ENCODE data around the gene AIF1.

Gene AIF1

GRCh38 chr6:31617010-31617409, 2.0 kb downstream of the AIF1 start:
- no peak for DNase-seq (ENCODE audit: low read depth, low spot score)
- Histone ChIP-seq H3K36me3 (ENCODE audit: insufficient read depth, insufficient read length, low read length) (peaks cover 7% of the 10 kb centered on the region), H3K27me3 (ENCODE audit: insufficient read depth, insufficient read length) (no peaks in the 10 kb centered on the region), H3K9me3 (ENCODE audit: insufficient read depth, low read length) (no peaks in the 10 kb centered on the region), H3K4me3 (ENCODE audit: insufficient read length, low read depth) (no peak overlapping the region), H3K4me1 (ENCODE audit: insufficient read depth, insufficient read length) (no peaks in the 10 kb centered on the region), H3K9ac (ENCODE audit: insufficient read length, low read depth) (no peak overlapping the region)
- TF ChIP-seq ZNF274 (IDR thresholded peaks at IDR 0.05; ENCODE audit: low read depth, low read length) (no peak), SUZ12 (IDR thresholded peaks at IDR 0.05; ENCODE audit: extremely low read depth, insufficient read depth, insufficient read length) (no peak), YY1 (IDR thresholded peaks at IDR 0.05; ENCODE audit: insufficient read depth, insufficient read length) (no peak)

GRCh38 chr6:31619805-31620585, 5.0 kb downstream of the AIF1 start:
- TF ChIP-seq ZNF274 (IDR thresholded peaks at IDR 0.05; ENCODE audit: low read depth, low read length) = no peak
- TF ChIP-seq YY1 (IDR thresholded peaks at IDR 0.05; ENCODE audit: insufficient read depth, insufficient read length) = no peak
- no peak for TF ChIP-seq SUZ12 (IDR thresholded peaks at IDR 0.05; ENCODE audit: extremely low read depth, insufficient read depth, insufficient read length)
- Histone ChIP-seq H3K9me3 (ENCODE audit: insufficient read depth, low read length) (no peaks in the 10 kb centered on the region), H3K36me3 (ENCODE audit: insufficient read depth, insufficient read length, low read length) (peaks cover 36% of the 10 kb centered on the region), H3K9ac (ENCODE audit: insufficient read length, low read depth) (peak overlapping the region; percentile 91), H3K4me1 (ENCODE audit: insufficient read depth, insufficient read length) (peaks cover 3% of the 10 kb centered on the region), H3K4me3 (ENCODE audit: insufficient read length, low read depth) (peak overlapping the region; percentile 56), H3K27me3 (ENCODE audit: insufficient read depth, insufficient read length) (no peaks in the 10 kb centered on the region)
- DNase-seq (ENCODE audit: low read depth, low spot score) = peak; percentile 94

- no peak for TF ChIP-seq ZNF274 (IDR thresholded peaks at IDR 0.05; ENCODE audit: low read depth, low read length)
- TF ChIP-seq SUZ12 (IDR thresholded peaks at IDR 0.05; ENCODE audit: extremely low read depth, insufficient read depth, insufficient read length) = no peak
- peak; percentile 73 for TF ChIP-seq YY1 (IDR thresholded peaks at IDR 0.05; ENCODE audit: insufficient read depth, insufficient read length)
- peak; percentile 33 for DNase-seq (ENCODE audit: low read depth, low spot score)
These were observed 5.7 kb downstream of the AIF1 start, which contains the start of gene PRRC2A for GRCh38 chr6:31620586-31621319. Gene PRRC2A, plus strand, starts transcription at chr6:31620715. Its CDS starts 2,075 bp downstream, at chr6:31622790.

GRCh38 chr6:31621320-31621939, 6.4 kb downstream of the AIF1 start:
- peaks cover 51% of the 10 kb centered on the region for H3K36me3 ChIP-seq (ENCODE audit: insufficient read depth, insufficient read length, low read length)
- no peak for TF ChIP-seq ZNF274 (IDR thresholded peaks at IDR 0.05; ENCODE audit: low read depth, low read length)
- no peak for TF ChIP-seq SUZ12 (IDR thresholded peaks at IDR 0.05; ENCODE audit: extremely low read depth, insufficient read depth, insufficient read length)
- no peak for TF ChIP-seq YY1 (IDR thresholded peaks at IDR 0.05; ENCODE audit: insufficient read depth, insufficient read length)
- no peaks in the 10 kb centered on the region for H3K9me3 ChIP-seq (ENCODE audit: insufficient read depth, low read length)
- no peak for DNase-seq (ENCODE audit: low read depth, low spot score)
- H3K4me3 ChIP-seq (ENCODE audit: insufficient read length, low read depth) = peak overlapping the region; percentile 89
- peaks cover 6% of the 10 kb centered on the region for H3K4me1 ChIP-seq (ENCODE audit: insufficient read depth, insufficient read length)
- no peaks in the 10 kb centered on the region for H3K27me3 ChIP-seq (ENCODE audit: insufficient read depth, insufficient read length)
- peak overlapping the region; percentile 96 for H3K9ac ChIP-seq (ENCODE audit: insufficient read length, low read depth)

More at GRCh38 chr6:31620586-31621319, 5.7 kb downstream of the AIF1 start, which contains the start of gene PRRC2A:
- H3K36me3 ChIP-seq (ENCODE audit: insufficient read depth, insufficient read length, low read length) = peaks cover 44% of the 10 kb centered on the region
- H3K9me3 ChIP-seq (ENCODE audit: insufficient read depth, low read length) = no peaks in the 10 kb centered on the region
- peak within 1 kb of the TSS; percentile 89 for H3K4me3 ChIP-seq (ENCODE audit: insufficient read length, low read depth)
- peaks cover 6% of the 10 kb centered on the region for H3K4me1 ChIP-seq (ENCODE audit: insufficient read depth, insufficient read length)
- H3K27me3 ChIP-seq (ENCODE audit: insufficient read depth, insufficient read length) = no peaks in the 10 kb centered on the region
- peak within 1 kb of the TSS; percentile 96 for H3K9ac ChIP-seq (ENCODE audit: insufficient read length, low read depth)

DNA sequence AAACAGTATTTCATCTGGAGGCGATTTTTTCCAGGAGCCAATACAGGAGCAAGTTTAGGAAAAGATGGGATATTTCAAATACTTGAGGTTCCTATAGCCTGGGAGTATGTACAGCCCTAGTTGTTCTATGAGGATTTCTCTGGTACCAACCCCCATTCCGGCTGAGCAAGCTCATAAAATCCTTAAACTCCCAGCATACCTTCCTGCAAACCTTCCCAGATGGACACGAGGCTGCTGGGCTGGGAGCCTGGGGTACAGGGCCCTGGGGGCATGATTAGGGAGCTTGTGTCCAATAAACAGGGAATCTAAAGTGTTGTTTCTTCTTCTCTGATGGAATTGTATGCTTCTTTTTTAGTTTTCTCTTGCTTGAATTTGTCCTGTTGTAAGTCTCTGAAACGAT, 7.0 kb downstream of the AIF1 start:
- DNase-seq (ENCODE audit: low read depth, low spot score) = no peak
- Histone ChIP-seq H3K9ac (ENCODE audit: insufficient read length, low read depth) (peak overlapping the region; percentile 96), H3K4me3 (ENCODE audit: insufficient read length, low read depth) (peak overlapping the region; percentile 89), H3K9me3 (ENCODE audit: insufficient read depth, low read length) (no peaks in the 10 kb centered on the region), H3K36me3 (ENCODE audit: insufficient read depth, insufficient read length, low read length) (peaks cover 56% of the 10 kb centered on the region), H3K4me1 (ENCODE audit: insufficient read depth, insufficient read length) (peaks cover 6% of the 10 kb centered on the region), H3K27me3 (ENCODE audit: insufficient read depth, insufficient read length) (no peaks in the 10 kb centered on the region)
- TF ChIP-seq ZNF274 (IDR thresholded peaks at IDR 0.05; ENCODE audit: low read depth, low read length) = no peak
- no peak for TF ChIP-seq SUZ12 (IDR thresholded peaks at IDR 0.05; ENCODE audit: extremely low read depth, insufficient read depth, insufficient read length)
- TF ChIP-seq YY1 (IDR thresholded peaks at IDR 0.05; ENCODE audit: insufficient read depth, insufficient read length) = no peak

DNA sequence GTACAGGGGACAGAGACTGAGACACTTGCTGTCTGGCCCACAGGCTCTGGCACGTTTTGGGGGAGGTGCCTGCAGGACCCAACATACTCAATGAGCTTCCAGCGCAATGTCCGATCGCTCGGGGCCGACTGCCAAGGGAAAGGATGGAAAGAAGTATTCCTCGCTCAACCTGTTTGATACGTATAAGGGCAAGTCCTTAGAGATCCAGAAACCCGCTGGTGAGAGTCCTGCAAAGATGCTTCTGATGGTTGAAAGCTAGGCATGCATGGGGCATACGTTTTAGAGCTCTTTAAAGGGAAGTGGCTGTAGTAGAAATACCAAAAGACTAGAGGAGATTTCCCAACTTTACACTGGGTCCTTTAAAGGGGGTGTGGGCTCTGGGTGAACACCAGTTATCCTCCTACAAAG, 7.7 kb downstream of the AIF1 start:
- no peak for DNase-seq (ENCODE audit: low read depth, low spot score)
- TF ChIP-seq SUZ12 (IDR thresholded peaks at IDR 0.05; ENCODE audit: extremely low read depth, insufficient read depth, insufficient read length) (no peak), YY1 (IDR thresholded peaks at IDR 0.05; ENCODE audit: insufficient read depth, insufficient read length) (no peak), ZNF274 (IDR thresholded peaks at IDR 0.05; ENCODE audit: low read depth, low read length) (no peak)
- Histone ChIP-seq H3K27me3 (ENCODE audit: insufficient read depth, insufficient read length) (no peaks in the 10 kb centered on the region), H3K4me1 (ENCODE audit: insufficient read depth, insufficient read length) (peaks cover 6% of the 10 kb centered on the region), H3K36me3 (ENCODE audit: insufficient read depth, insufficient read length, low read length) (peaks cover 63% of the 10 kb centered on the region), H3K9me3 (ENCODE audit: insufficient read depth, low read length) (no peaks in the 10 kb centered on the region), H3K4me3 (ENCODE audit: insufficient read length, low read depth) (peak overlapping the region; percentile 89), H3K9ac (ENCODE audit: insufficient read length, low read depth) (no peak overlapping the region)

Measured in NT2/D1 (cell line).